T-cell (primary cell): ENCODE results near the gene GTF3C1. TPM values are rescaled to one million over a fixed set of nuclear protein-coding genes. Genes with fewer than 3 reads are reported as not detected.
A peak's percentile ranks its signal among the peaks of the same experiment; 100 is the strongest.

Source experiments
- ATAC-seq, 4 experiments: fragments of 200-7000 bp in 3 of 4; fragments of 150-1000 bp in 1 of 4; cut with Tn5 transposase; replicated peaks in 1 of 4; 1 replicate in 3 of 4; 2 replicates in 1 of 4; pipeline ENCODE4 v1.10.0; 2021; ENCODE audit warnings: moderate library complexity in 3 of 4, mild to moderate bottlenecking in 2 of 4, moderate number of reproducible peaks in 1 of 4
- CTCF ChIA-PET, 2 donors: fragments of 300-600 bp; sonication (Branson Sonifier 250); formaldehyde crosslinking; loops; one replicate each; lab custom pipeline; 2022; ENCODE audit warnings: antibody characterized with exemption in 2 of 2; lab: Charles Lee
- POLR2A ChIA-PET, 2 donors: fragments of 300-600 bp; sonication (Branson Sonifier 250); formaldehyde crosslinking; loops; one replicate each; lab custom pipeline; 2022; ENCODE audit warnings: antibody characterized with exemption in 2 of 2; lab: Charles Lee
- DNase-seq, 35 experiments: peaks; one replicate each; pipeline versions ENCODE4 v3.0.0 to v3.0.0-alpha.2; 2013 to 2023
- H3K27ac ChIP-seq: one replicate; pipeline ENCODE4 v1.5.1; 2013; ENCODE audit warnings: low read length
- H3K27me3 ChIP-seq, 2 experiments: replicated peaks in 1 of 2; 1 replicate in 1 of 2; 2 replicates in 1 of 2; pipeline versions ENCODE4 v1.6.1 to v1.7.0; 2013; ENCODE audit warnings: low read length in 1 of 2, mixed read lengths in 1 of 2; ENCODE audit not compliant: control insufficient read depth in 2 of 2, insufficient read depth in 2 of 2; ENCODE audit errors: extremely low read depth in 1 of 2
- H3K36me3 ChIP-seq, 2 donors: 1 replicate in 1 of 2; 2 replicates in 1 of 2; pipeline versions ENCODE4 v1.6.1 to v1.7.0; 2013; ENCODE audit warnings: low read length in 1 of 2; ENCODE audit not compliant: control insufficient read depth in 2 of 2, insufficient read depth in 1 of 2; ENCODE audit errors: extremely low read depth in 1 of 2
- H3K4me1 ChIP-seq, 2 experiments: 1 replicate in 1 of 2; 2 replicates in 1 of 2; pipeline versions ENCODE4 v1.6.1 to v1.7.0; 2013; ENCODE audit warnings: low read length in 2 of 2, mixed read lengths in 1 of 2; ENCODE audit not compliant: insufficient read depth in 2 of 2, control insufficient read depth in 1 of 2; ENCODE audit errors: extremely low read depth in 1 of 2
- H3K4me3 ChIP-seq, 2 donors: 1 replicate in 1 of 2; 2 replicates in 1 of 2; pipeline versions ENCODE4 v1.5.1 to v1.7.0; 2013; ENCODE audit warnings: mild to moderate bottlenecking in 2 of 2, low read length in 1 of 2, moderate library complexity in 1 of 2; ENCODE audit not compliant: control insufficient read depth in 1 of 2; ENCODE audit errors: extremely low read depth in 1 of 2
- H3K9me3 ChIP-seq: 2 replicates; pipeline ENCODE4 v1.7.0; 2013
- H3K27ac Mint-ChIP-seq, 2 donors: one replicate each; pipeline ENCODE4 v1.8.0; 2020 to 2021; ENCODE audit warnings: mild to moderate bottlenecking in 2 of 2, mixed read lengths in 2 of 2
- H3K27me3 Mint-ChIP-seq, 2 donors: one replicate each; pipeline ENCODE4 v1.8.0; 2021 to 2022; ENCODE audit warnings: mixed read lengths in 2 of 2
- H3K36me3 Mint-ChIP-seq: one replicate; pipeline ENCODE4 v1.8.0; 2021; ENCODE audit warnings: mixed read lengths
- H3K4me1 Mint-ChIP-seq, 3 donors: one replicate each; pipeline ENCODE4 v1.8.0; 2020 to 2022; ENCODE audit warnings: mixed read lengths in 3 of 3, mild to moderate bottlenecking in 1 of 3
- H3K4me3 Mint-ChIP-seq, 3 donors: one replicate each; pipeline ENCODE4 v1.8.0; 2020 to 2022; ENCODE audit warnings: mild to moderate bottlenecking in 3 of 3, mixed read lengths in 3 of 3, moderate library complexity in 3 of 3
- H3K9me3 Mint-ChIP-seq, 3 donors: one replicate each; pipeline ENCODE4 v1.8.0; 2020 to 2022; ENCODE audit warnings: mixed read lengths in 3 of 3
- WGBS: methylation state at CpG from one replicate; pipeline ENCODE4 v1.1.5; 2013; ENCODE audit warnings: missing lambda C conversion rate; ENCODE audit not compliant: insufficient coverage; 5-methylcytosine and 5-hydroxymethylcytosine counted together
- total RNA-seq, 35 experiments: library from RNA in 6 of 35; stranded (reverse) in 6 of 35; fragments of 120-200 nt in 1 of 35; gene quantifications; one replicate each; pipeline versions ENCODE4 v1.2.1 to v1.2.4 and lab custom pipeline; 2013 to 2026

Gene GTF3C1
- total RNA-seq, 5 donors from 2014 or later (not counting 1 experiment from before 2014, with no cell fraction given): 60.3 to 72.8 (median 61.4) TPM

GRCh38 chr16:27474041-27474440 lies 75.7 kb downstream of the GTF3C1 start:
- WGBS: 99% methylated on average over 7 of the region's 9 CpGs
- no peaks in the 10 kb centered on the region for H3K9me3 ChIP-seq
- no peak for DNase-seq
- H3K4me1 ChIP-seq: no peaks in the 10 kb centered on the region
- H3K27me3 ChIP-seq: no peaks in the 10 kb centered on the region
- no peaks in the 10 kb centered on the region for H3K4me1 Mint-ChIP-seq
- H3K4me3 ChIP-seq: no peak overlapping the region
- no peak for ATAC-seq
- no peak overlapping the region for H3K27ac Mint-ChIP-seq
- no peaks in the 10 kb centered on the region for H3K9me3 Mint-ChIP-seq
- no peak overlapping the region for H3K4me3 Mint-ChIP-seq
- H3K36me3 ChIP-seq: peaks cover 36 to 87% of the 10 kb centered on the region in 2 donors
- H3K27me3 Mint-ChIP-seq: no peaks in the 10 kb centered on the region
- H3K36me3 Mint-ChIP-seq: peaks cover 79% of the 10 kb centered on the region
- ChIA-PET CTCF (no interaction called here), POLR2A (no interaction called here)
- H3K27ac ChIP-seq: no peak overlapping the region

- H3K4me3 Mint-ChIP-seq: no peak overlapping the region
- Histone ChIP-seq H3K36me3 (peaks cover 43 to 88% of the 10 kb centered on the region in 2 donors), H3K9me3 (no peaks in the 10 kb centered on the region), H3K27ac (no peak overlapping the region), H3K27me3 (no peaks in the 10 kb centered on the region), H3K4me1 (no peaks in the 10 kb centered on the region), H3K4me3 (no peak overlapping the region)
- H3K27me3 Mint-ChIP-seq: no peaks in the 10 kb centered on the region
- WGBS: 99% methylated on average over 5 of the region's 9 CpGs
- H3K9me3 Mint-ChIP-seq: no peaks in the 10 kb centered on the region
- H3K4me1 Mint-ChIP-seq: no peaks in the 10 kb centered on the region
- H3K36me3 Mint-ChIP-seq: peaks cover 81% of the 10 kb centered on the region
- ChIA-PET POLR2A (no interaction called here), CTCF (no interaction called here)
- ATAC-seq: no peak
- H3K27ac Mint-ChIP-seq: no peak overlapping the region
- DNase-seq: no peak
Observed at GRCh38 chr16:27473101-27473900, 76.4 kb downstream of the GTF3C1 start.

- no peaks in the 10 kb centered on the region for H3K4me1 ChIP-seq
- no peak overlapping the region for H3K4me3 Mint-ChIP-seq
- peaks cover 82% of the 10 kb centered on the region for H3K36me3 Mint-ChIP-seq
- H3K36me3 ChIP-seq: peaks cover 43 to 89% of the 10 kb centered on the region in 2 donors
- no peaks in the 10 kb centered on the region for H3K27me3 Mint-ChIP-seq
- WGBS: 97% methylated on average over 15 of the region's 15 CpGs
- ChIA-PET CTCF (interaction anchor here in 1 of 2 donors (0.5 kb wide), 1 partner anchor 750 kb away, joined by 3 read pairs; no protein-coding TSS in a partner anchor), POLR2A (no interaction called here)
- no peak overlapping the region for H3K27ac ChIP-seq
- no peaks in the 10 kb centered on the region for H3K9me3 Mint-ChIP-seq
- no peaks in the 10 kb centered on the region for H3K9me3 ChIP-seq
- ATAC-seq (no peak), DNase-seq (no peak)
- no peak overlapping the region for H3K4me3 ChIP-seq
- H3K27ac Mint-ChIP-seq: peak overlapping the region in 1 of 2 donors; percentile 26
- H3K4me1 Mint-ChIP-seq: no peaks in the 10 kb centered on the region
- H3K27me3 ChIP-seq: no peaks in the 10 kb centered on the region
Observed at GRCh38 chr16:27472091-27473020, 77.4 kb downstream of the GTF3C1 start.

GRCh38 chr16:27471661-27472060 lies 78.1 kb downstream of the GTF3C1 start:
- H3K4me3 Mint-ChIP-seq: no peak overlapping the region
- Histone ChIP-seq H3K9me3 (no peaks in the 10 kb centered on the region), H3K27me3 (no peaks in the 10 kb centered on the region), H3K4me1 (no peaks in the 10 kb centered on the region), H3K36me3 (peaks cover 44 to 89% of the 10 kb centered on the region in 2 donors), H3K27ac (no peak overlapping the region), H3K4me3 (no peak overlapping the region)
- H3K4me1 Mint-ChIP-seq: peaks cover 0 to under 1% (median 0%) of the 10 kb centered on the region in 3 donors
- ChIA-PET POLR2A (no interaction called here), CTCF (interaction anchor here in 1 of 2 donors (0.5 kb wide), 1 partner anchor 751 kb away, joined by 3 read pairs; no protein-coding TSS in a partner anchor)
- no peak for ATAC-seq
- H3K36me3 Mint-ChIP-seq: peaks cover 83% of the 10 kb centered on the region
- no peaks in the 10 kb centered on the region for H3K9me3 Mint-ChIP-seq
- DNase-seq: no peak
- no peak overlapping the region for H3K27ac Mint-ChIP-seq
- no peaks in the 10 kb centered on the region for H3K27me3 Mint-ChIP-seq
- WGBS: 96% methylated on average over 17 of the region's 19 CpGs

- H3K27ac Mint-ChIP-seq: no peak overlapping the region
- no peaks in the 10 kb centered on the region for H3K27me3 Mint-ChIP-seq
- peaks cover 85% of the 10 kb centered on the region for H3K36me3 Mint-ChIP-seq
- ATAC-seq: no peak
- WGBS: 98% methylated on average over 23 of the region's 28 CpGs
- peaks cover 0 to 8% (median 7%) of the 10 kb centered on the region in 3 donors for H3K4me1 Mint-ChIP-seq
- POLR2A ChIA-PET: no interaction called here
- Histone ChIP-seq H3K27ac (no peak overlapping the region), H3K4me1 (peaks cover 0 to 1% of the 10 kb centered on the region in 2 experiments), H3K27me3 (no peaks in the 10 kb centered on the region), H3K4me3 (no peak overlapping the region), H3K9me3 (no peaks in the 10 kb centered on the region), H3K36me3 (peaks cover 44 to 84% of the 10 kb centered on the region in 2 donors)
- H3K9me3 Mint-ChIP-seq: no peaks in the 10 kb centered on the region
- no peak overlapping the region for H3K4me3 Mint-ChIP-seq
- no peak for DNase-seq
- CTCF ChIA-PET: no interaction called here
Observed at GRCh38 chr16:27470567-27471431, 78.9 kb downstream of the GTF3C1 start.
